Fibroblast of the aortic adventitia (primary cell): ENCODE data around the gene ONECUT2. TPM values are rescaled to one million over a fixed set of nuclear protein-coding genes. Genes with fewer than 3 reads are reported as not detected.

ENCODE experiments used
- DNase-seq: peaks from one replicate; pipeline ENCODE4 v3.0.0-alpha.2; 2010; ENCODE audit warnings: low read depth
- H3K4me3 ChIP-seq: 2 replicates; pipeline ENCODE4 v1.5.1; 2011; ENCODE audit warnings: low read depth, mild to moderate bottlenecking, control low read depth, low read length, moderate library complexity
- CTCF ChIP-seq: IDR thresholded peaks from 2 replicates; pipeline ENCODE4 v1.5.1; 2011; ENCODE audit warnings: mild to moderate bottlenecking, low read length, control low read depth, inconsistent platforms; ENCODE audit not compliant: insufficient read depth
- total RNA-seq: library from RNA; depleted of rRNA; stranded (reverse); fragments of >200 nt; gene quantifications from 2 replicates; pipeline ENCODE4 v1.2.3, GENCODE V29; 2012; ENCODE audit warnings: low replicate concordance

The ONECUT2 gene
- total RNA-seq, 1 donor, result under 0.01 TPM

- TF ChIP-seq CTCF, result no peak
- H3K4me3 ChIP-seq, result no peak overlapping the region
- DNase-seq, result no peak
Measured at GRCh38 chr18:57466745-57467409, 31.7 kb downstream of the ONECUT2 start.

GRCh38 chr18:57469884-57470283 lies 34.7 kb downstream of the ONECUT2 start:
- DNase-seq, result no peak
- TF ChIP-seq CTCF, result no peak
- no peak overlapping the region for H3K4me3 ChIP-seq

- H3K4me3 ChIP-seq, result no peak overlapping the region
- no peak for TF ChIP-seq CTCF
- no peak for DNase-seq
Measured at GRCh38 chr18:57475408-57475807, 40.2 kb downstream of the ONECUT2 start.

- TF ChIP-seq CTCF, result no peak
- DNase-seq, result no peak
- no peak overlapping the region for H3K4me3 ChIP-seq
Measured at GRCh38 chr18:57475903-57476302, 40.7 kb downstream of the ONECUT2 start.

- no peak for DNase-seq
- no peak for TF ChIP-seq CTCF
- no peak overlapping the region for H3K4me3 ChIP-seq
Measured at GRCh38 chr18:57480733-57481132, 45.6 kb downstream of the ONECUT2 start.

- DNase-seq, result peak; percentile 39
- H3K4me3 ChIP-seq, result no peak overlapping the region
- no peak for TF ChIP-seq CTCF
Measured at GRCh38 chr18:57497372-57498294, 62.5 kb downstream of the ONECUT2 start.
